HEK293T (cell line): ENCODE data around the gene SPOPL.
"Not testable (repeated sequence)": the region's sequence is repeated elsewhere in the genome, so short reads cannot be mapped to it uniquely, and the experiment has no call there.

ENCODE experiments used
- CTCF ChIA-PET: fragments of 350-600 bp; formaldehyde crosslinking; extraction: SDS; loops from one replicate; lab custom pipeline; 2021; ENCODE audit warnings: antibody characterized with exemption, inconsistent platforms; lab: Yijun Ruan, JAX
- POLR2A ChIA-PET: fragments of 350-600 bp; formaldehyde crosslinking; extraction: SDS; loops from one replicate; lab custom pipeline; 2020; ENCODE audit warnings: antibody characterized with exemption, inconsistent platforms; lab: Yijun Ruan, JAX
- DNase-seq: peaks from one replicate; pipeline ENCODE4 v3.0.0; 2012; ENCODE audit warnings: mixed read lengths; ENCODE audit errors: extremely low spot score
- ARNT ChIP-seq: fragments of 450-650 bp; IDR thresholded peaks from 2 replicates; pipeline ENCODE4 v1.6.1; 2017; ENCODE audit warnings: mild to moderate bottlenecking
- BHLHE40 ChIP-seq: fragments of 450-650 bp; IDR thresholded peaks from 2 replicates; pipeline ENCODE4 v1.6.1; 2016; ENCODE audit warnings: mild to moderate bottlenecking, moderate library complexity, borderline replicate concordance
- CTBP1 ChIP-seq: fragments of 450-650 bp; IDR thresholded peaks from 2 replicates; pipeline ENCODE4 v1.6.1; 2016; ENCODE audit warnings: borderline replicate concordance
- ELF4 ChIP-seq: fragments of 450-650 bp; IDR thresholded peaks from 2 replicates; pipeline ENCODE4 v1.6.1; 2017; ENCODE audit warnings: antibody characterized with exemption
- FOXA1 ChIP-seq: fragments of 450-650 bp; IDR thresholded peaks from 2 replicates; pipeline ENCODE4 v1.6.1; 2016; ENCODE audit warnings: mild to moderate bottlenecking
- FOXK2 ChIP-seq: fragments of 450-650 bp; IDR thresholded peaks from 2 replicates; pipeline ENCODE4 v1.6.1; 2016; ENCODE audit warnings: mild to moderate bottlenecking
- FOXM1 ChIP-seq: fragments of 450-650 bp; IDR thresholded peaks from 2 replicates; pipeline ENCODE4 v1.6.1; 2017; ENCODE audit warnings: mild to moderate bottlenecking, borderline replicate concordance
- HDGF ChIP-seq: fragments of 450-650 bp; IDR thresholded peaks from 2 replicates; pipeline ENCODE4 v1.6.1; 2017; ENCODE audit warnings: antibody characterized with exemption, borderline replicate concordance
- L3MBTL2 ChIP-seq: fragments of 450-650 bp; conservative IDR thresholded peaks from 2 replicates; pipeline ENCODE4 v1.6.1; 2016; ENCODE audit warnings: mild to moderate bottlenecking
- LEF1 ChIP-seq: fragments of 450-650 bp; IDR thresholded peaks from 2 replicates; pipeline ENCODE4 v1.6.1; 2017; ENCODE audit warnings: mild to moderate bottlenecking, borderline replicate concordance
- NFRKB ChIP-seq: fragments of 450-650 bp; IDR thresholded peaks from 2 replicates; pipeline ENCODE4 v1.6.1; 2016; ENCODE audit warnings: mild to moderate bottlenecking, moderate library complexity
- PKNOX1 ChIP-seq: fragments of 450-650 bp; IDR thresholded peaks from 2 replicates; pipeline ENCODE4 v1.6.1; 2016
- SP1 ChIP-seq: fragments of 450-650 bp; IDR thresholded peaks from 2 replicates; pipeline ENCODE4 v1.6.1; 2017
- SUZ12 ChIP-seq: fragments of 450-650 bp; IDR thresholded peaks from 2 replicates; pipeline ENCODE4 v1.6.1; 2016; ENCODE audit warnings: mild to moderate bottlenecking
- TARDBP ChIP-seq: fragments of 450-650 bp; IDR thresholded peaks from 2 replicates; pipeline ENCODE4 v1.6.1; 2016
- ZNF384 ChIP-seq: fragments of 450-650 bp; IDR thresholded peaks from 2 replicates; pipeline ENCODE4 v1.6.1; 2016

The SPOPL gene

DNA sequence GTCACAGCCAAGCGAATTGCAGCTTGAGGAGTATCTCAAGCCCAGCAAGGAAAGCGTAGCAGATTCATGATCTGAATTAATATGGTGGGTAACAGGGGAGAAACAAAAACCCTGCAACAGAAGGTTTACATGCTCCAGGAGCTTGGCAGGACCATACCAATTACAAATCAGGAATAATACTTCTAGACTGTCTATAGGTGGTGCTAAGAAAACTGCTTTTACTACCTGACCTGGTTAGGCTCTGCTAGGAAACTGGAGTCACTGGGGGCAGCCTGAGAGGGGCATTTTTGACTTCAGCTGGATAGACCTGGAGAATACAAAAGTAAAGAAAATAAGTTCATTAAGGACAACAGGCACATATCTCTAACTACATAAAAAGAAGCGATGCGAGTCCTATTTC is 24.6 kb upstream of the SPOPL start:
- no peak for DNase-seq
- CTCF ChIA-PET: interaction anchor here (0.6 to 1.3 kb wide), 3 partner anchors 9 to 32 kb away, joined by 3 to 4 read pairs (median 3); no protein-coding TSS in a partner anchor

DNA sequence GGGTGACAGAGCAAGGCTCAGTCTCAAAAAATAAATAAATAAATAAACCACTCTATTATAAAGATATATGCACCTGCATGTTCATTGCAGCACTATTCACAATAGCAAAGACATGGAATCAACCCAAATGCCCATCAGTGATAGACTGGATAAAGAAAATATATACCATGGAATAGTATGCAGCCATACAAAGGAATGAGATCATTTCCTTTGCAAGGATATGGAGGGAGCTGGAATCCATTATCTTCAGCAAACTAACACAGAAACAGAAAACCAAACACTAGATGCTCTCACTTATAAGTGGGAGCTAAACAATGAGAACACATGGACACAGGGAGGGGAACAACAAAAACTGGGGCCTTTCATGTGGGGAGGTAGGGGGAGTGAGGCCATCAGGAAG is 18.8 kb upstream of the SPOPL start:
- CTCF ChIA-PET, POLR2A ChIA-PET, DNase-seq: not testable (repeated sequence)

More for the DNA sequence above, 24.6 kb upstream of the SPOPL start:
- no peak for TF ChIP-seq CTBP1
- TF ChIP-seq ARNT: no peak
- no peak for TF ChIP-seq SUZ12
- no peak for TF ChIP-seq FOXK2
- no peak for TF ChIP-seq LEF1
- TF ChIP-seq FOXM1: no peak
- TF ChIP-seq BHLHE40: no peak
- TF ChIP-seq L3MBTL2: no peak
- no peak for TF ChIP-seq HDGF
- no peak for TF ChIP-seq ELF4
- no peak for TF ChIP-seq NFRKB
- no peak for TF ChIP-seq TARDBP
- TF ChIP-seq FOXA1: no peak
- TF ChIP-seq ZNF384: no peak
- TF ChIP-seq PKNOX1: no peak
- TF ChIP-seq SP1: no peak
- POLR2A ChIA-PET: no interaction called here

DNA sequence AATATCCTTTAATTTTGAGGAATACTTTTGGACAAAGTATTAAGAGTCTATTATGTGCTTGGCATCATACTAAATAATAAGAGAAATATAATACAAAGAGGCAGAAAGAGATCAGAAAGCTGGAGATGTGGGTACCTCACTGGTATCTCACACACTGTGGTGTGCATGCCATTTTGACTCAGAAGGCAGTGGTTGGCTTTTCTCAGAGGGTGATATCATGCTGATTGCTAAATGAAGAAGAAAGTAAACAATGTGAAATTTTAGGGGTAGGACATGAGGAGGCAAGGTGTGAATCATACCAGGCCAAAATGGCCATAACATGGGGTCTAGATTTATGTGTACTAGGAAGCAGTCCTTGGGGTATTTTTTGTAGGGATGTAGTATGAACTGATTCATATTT is 16.6 kb upstream of the SPOPL start:
- DNase-seq: no peak
- POLR2A ChIA-PET: no interaction called here
- TF ChIP-seq LEF1 (no peak), L3MBTL2 (no peak), PKNOX1 (no peak), ZNF384 (no peak), CTBP1 (no peak), ELF4 (no peak), HDGF (no peak), ARNT (no peak), TARDBP (no peak), FOXK2 (no peak), FOXA1 (no peak), BHLHE40 (no peak), FOXM1 (no peak), SP1 (no peak), SUZ12 (no peak), NFRKB (no peak)
- CTCF ChIA-PET: no interaction called here

- ChIA-PET CTCF (interaction anchor here (1.0 kb wide), 1 partner anchor 10 kb away, joined by 4 read pairs; no protein-coding TSS in a partner anchor), POLR2A (interaction anchor here (1.5 kb wide), 1 partner anchor 14 kb away, joined by 5 read pairs; no protein-coding TSS in a partner anchor)
- no peak for TF ChIP-seq L3MBTL2
- TF ChIP-seq SP1: no peak
- no peak for TF ChIP-seq CTBP1
- TF ChIP-seq FOXA1: no peak
- TF ChIP-seq TARDBP: no peak
- TF ChIP-seq FOXM1: no peak
- no peak for TF ChIP-seq ARNT
- TF ChIP-seq LEF1: no peak
- TF ChIP-seq BHLHE40: no peak
- no peak for TF ChIP-seq ELF4
- TF ChIP-seq SUZ12: no peak
- no peak for TF ChIP-seq HDGF
- no peak for DNase-seq
These were observed 15.0 kb upstream of the SPOPL start for GRCh38 chr2:138486363-138487198.

- ChIA-PET POLR2A (interaction anchor here (1.8 kb wide), 1 partner anchor 10 kb away, joined by 7 read pairs; no protein-coding TSS in a partner anchor), CTCF (no interaction called here)
- TF ChIP-seq ELF4: no peak
- DNase-seq: no peak
These were observed 10.7 kb upstream of the SPOPL start for GRCh38 chr2:138490673-138491494.

- no peak for DNase-seq
- POLR2A ChIA-PET: interaction anchor here (1.8 kb wide), 1 partner anchor 9 kb away, joined by 7 read pairs; no protein-coding TSS in a partner anchor
- no peak for TF ChIP-seq PKNOX1
- TF ChIP-seq FOXA1: no peak
- no peak for TF ChIP-seq TARDBP
- TF ChIP-seq ZNF384: no peak
- no peak for TF ChIP-seq LEF1
- no peak for TF ChIP-seq CTBP1
- no peak for TF ChIP-seq FOXK2
- no peak for TF ChIP-seq ARNT
- TF ChIP-seq ELF4: no peak
- TF ChIP-seq NFRKB: no peak
- no peak for TF ChIP-seq SP1
- CTCF ChIA-PET: interaction anchor here (0.9 kb wide), 1 partner anchor 9 kb away, joined by 4 read pairs; no protein-coding TSS in a partner anchor
These were observed 10.1 kb upstream of the SPOPL start for GRCh38 chr2:138491495-138491862.
